Measurements from ENCODE around the gene TMEM69.

GRCh38 chr1:45643321-45643720 is 44.7 kb upstream of the TMEM69 start:
- TF ChIP-seq CTCF (IDR thresholded peaks at IDR 0.05; ENCODE audit: poor library complexity, severe bottlenecking) (no peak), MXI1 (conservative IDR thresholded peaks at IDR 0.05; ENCODE audit: poor library complexity, severe bottlenecking) (no peak), TAF1 (IDR thresholded peaks at IDR 0.05; ENCODE audit: low read depth) (no peak), REST (IDR thresholded peaks at IDR 0.05; ENCODE audit: borderline replicate concordance) (no peak), RAD21 (conservative IDR thresholded peaks at IDR 0.05) (no peak), POLR2AphosphoS5 (IDR thresholded peaks at IDR 0.05) (no peak), EZH2 (IDR thresholded peaks at IDR 0.05; ENCODE audit: borderline replicate concordance, insufficient read depth, low read length, poor library complexity, severe bottlenecking) (no peak), EP300 (conservative IDR thresholded peaks at IDR 0.05; ENCODE audit: poor library complexity, severe bottlenecking) (no peak)

Data from neural cell (in vitro differentiated cells).